HG03378 (cell line): Measurements from ENCODE around the gene PGF.

Source experiments
- ATAC-seq: cut with Tn5 transposase; IDR thresholded peaks from one replicate; pipeline ENCODE4 v1.9.1; 2021; ENCODE audit warnings: mild to moderate bottlenecking, moderate library complexity; ENCODE audit not compliant: unreplicated experiment

Gene PGF

DNA sequence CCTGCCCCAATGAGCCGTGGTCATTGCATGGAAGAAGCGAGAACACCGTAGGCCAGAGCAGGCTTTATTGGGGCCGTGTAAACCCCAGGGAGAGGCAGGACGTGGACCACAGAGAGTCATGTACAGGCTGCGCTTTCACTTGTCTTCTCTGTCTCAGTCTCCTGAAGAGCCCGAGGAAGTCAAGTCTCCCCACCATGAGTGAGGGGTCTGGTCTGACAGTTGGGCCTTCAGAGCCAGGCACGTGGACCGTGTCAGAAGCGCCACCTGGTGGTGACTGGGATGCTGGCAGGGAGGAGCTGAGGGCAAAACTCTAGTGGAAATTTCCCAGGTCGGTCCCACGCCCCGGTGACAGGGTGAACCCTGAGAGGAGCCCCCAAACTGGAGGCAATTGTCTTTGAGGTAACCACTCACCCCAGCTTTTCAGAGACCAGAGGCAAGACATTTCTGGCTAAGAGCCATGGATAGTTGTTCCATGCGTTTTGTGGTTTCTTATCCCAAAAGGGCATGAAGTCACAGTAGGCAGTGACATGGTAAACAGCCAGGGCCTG is 49.7 kb downstream of the PGF start:
- ATAC-seq: no peak

DNA sequence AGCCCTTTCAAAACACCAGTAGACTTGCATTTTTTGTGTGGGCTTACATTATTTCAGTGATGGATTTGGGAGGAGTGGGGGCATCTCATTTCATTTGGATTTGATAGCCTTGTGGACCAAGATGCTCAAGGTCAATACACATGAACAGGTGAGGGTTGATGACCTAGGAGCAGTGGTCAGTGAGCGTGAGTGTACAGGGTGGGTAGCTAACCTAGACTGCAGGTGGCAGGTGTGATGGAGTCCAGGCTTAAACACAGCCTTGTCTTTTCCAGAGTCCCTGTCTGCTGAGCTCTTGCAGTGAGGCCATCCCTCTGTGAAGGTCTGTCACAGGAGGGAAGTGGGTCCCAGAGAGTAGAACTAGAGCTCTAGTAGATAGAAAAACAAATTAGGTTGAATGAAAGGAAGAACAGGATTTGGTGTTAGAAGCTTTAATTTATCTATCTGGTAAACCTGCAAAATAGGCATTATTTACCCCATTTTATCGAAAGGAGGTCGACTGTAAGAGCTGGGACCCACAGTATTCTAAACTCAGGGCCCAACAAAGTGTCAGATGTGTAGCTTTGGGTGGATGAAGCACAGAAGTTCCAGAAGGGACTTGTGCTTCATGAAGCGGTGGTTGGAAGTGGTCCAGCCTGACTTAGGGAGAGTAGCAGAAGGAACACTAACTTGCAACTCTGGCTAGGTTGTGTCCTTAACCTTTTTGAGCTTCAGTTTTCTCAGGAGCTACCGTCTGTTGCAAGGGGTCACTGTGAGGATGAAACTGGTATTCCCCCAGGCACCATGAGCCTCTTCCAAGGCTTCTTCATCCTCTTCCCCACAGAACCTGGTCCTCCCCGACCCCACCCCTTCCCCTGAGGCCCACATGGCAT is 50.5 kb downstream of the PGF start:
- ATAC-seq: no peak

DNA sequence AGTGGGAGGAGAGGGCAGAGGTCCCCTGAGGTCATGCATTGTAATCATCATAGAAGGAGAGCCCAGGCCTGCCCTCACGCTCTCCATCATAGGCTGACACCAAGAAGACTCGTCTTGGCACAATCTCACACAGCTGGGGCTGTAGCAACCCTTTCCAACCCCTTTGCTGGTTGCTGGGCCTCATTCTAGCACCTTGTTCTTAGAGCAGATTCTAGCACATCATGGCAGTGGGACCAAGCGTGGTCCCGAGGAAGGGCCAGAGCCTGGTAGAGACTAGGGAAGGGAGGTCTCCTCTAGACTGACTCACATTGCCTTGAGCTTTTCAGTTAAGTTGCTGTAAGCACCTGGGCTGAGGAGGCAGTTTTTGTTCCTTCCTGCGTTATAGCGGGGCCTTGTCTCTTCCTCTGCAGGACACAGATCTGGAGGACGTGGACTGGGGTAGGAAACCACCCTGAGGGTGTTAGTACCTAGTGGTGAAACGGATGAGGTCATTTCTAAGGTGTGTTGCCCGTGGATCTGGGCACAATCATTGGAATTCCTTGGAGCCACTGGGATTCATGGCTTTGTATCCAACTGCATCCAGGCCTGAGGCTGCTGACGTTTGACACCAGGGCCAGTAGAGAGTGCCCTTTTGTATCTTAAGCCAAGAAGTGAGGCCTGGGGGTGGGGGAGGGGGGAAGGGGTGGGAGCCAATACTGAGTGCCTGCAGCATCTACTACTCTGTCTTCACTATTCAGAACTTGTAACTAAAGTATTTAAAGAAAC is 52.3 kb downstream of the PGF start:
- no peak for ATAC-seq

DNA sequence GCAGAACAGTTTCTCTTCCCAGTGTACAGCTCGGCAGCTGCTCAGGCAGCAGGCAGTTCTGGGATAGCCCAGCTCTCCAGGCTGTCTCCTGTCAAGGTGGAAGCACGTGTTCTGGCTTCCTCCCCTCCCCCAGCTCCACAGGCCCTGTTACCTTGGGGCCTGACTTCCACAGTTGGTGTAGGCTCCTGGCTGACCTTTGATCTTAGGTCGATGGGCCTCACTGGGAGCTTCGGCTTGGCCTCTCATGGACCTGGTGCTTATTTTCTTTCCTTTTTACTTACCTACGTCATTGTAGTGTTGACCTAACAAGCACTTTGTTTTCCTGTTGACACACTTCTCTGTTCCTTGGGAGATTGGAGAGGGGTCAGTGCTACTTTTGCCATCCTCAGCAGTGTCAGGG is 56.7 kb downstream of the PGF start:
- no peak for ATAC-seq

DNA sequence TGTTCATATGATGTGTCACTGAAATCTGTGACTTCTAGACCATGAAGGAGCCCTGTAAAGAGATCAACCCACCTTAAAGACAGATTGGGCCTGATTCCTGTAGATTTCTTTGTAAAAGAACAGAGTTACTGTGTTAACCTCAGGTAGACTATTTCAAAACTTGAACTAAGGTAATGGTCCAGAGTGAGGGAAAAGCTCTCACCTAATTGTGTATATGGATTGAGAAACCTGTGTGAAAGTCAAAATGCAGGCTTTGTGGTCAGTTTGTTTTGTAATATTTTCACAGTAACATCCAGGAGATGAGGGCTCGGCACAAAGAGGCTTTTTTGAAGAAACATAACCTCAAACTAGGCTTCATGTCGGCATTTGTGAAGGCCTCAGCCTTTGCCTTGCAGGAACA is 57.3 kb downstream of the PGF start:
- no peak for ATAC-seq

DNA sequence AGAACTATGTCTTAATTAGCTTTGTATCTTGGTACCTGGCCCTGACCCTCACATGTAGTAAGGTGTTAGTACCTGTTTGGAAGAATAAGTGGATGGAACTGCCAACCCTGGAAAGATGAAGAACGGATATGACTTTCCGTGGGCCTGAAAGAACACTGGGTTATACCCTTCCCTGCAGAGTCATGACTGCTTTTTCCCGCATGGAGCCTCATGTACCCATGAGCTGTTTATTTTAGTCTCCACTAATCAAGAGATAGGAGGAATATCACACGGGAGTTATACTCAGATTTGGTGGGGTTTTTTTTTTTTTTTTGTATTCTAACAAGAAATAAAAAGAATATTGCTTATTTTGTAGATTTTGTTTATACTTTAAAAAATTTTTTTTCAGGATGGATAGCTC is 57.8 kb downstream of the PGF start:
- ATAC-seq: no peak

DNA sequence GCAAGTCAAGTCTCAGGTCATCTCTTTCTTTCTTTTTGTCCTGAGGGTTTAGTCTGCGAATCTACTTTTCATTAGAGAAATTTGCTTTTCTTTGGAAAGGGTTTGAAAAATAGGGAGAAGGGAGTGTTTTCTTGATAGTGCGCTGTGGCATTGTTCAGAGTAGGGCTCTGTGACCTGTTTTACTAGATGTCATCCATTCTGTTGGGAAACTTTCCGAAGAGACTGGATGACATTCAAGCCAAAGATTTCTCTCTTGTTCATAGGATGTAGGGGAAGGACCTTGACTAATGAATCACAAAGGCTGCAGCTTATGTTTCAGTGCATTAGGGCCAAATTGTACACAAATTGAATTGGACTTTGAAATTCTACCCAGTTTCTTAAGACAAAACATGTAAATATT is 59.0 kb downstream of the PGF start:
- ATAC-seq: no peak

DNA sequence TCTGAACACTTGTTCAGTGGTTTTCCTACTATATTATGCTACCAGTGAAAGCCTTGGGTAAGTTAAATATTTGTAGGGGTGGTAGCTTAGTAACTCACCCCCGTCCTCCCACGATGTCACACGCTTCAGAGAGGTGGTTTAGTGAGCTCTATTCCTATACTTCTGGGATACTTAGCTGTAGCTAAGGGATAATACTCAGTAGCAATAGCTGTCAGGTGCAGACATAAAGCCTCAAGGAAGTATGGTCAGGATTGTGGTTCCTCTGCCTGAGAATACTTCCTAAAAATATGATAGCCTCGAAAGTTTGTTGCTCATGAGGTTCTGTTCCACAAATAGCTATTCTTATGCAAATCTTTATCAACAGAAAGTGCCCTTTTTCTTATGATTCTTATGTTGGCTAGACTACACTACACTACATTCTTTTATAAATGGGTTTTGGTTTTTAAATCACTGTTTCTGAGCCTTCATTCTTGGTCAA is 61.7 kb downstream of the PGF start:
- peak; percentile 51 for ATAC-seq

DNA sequence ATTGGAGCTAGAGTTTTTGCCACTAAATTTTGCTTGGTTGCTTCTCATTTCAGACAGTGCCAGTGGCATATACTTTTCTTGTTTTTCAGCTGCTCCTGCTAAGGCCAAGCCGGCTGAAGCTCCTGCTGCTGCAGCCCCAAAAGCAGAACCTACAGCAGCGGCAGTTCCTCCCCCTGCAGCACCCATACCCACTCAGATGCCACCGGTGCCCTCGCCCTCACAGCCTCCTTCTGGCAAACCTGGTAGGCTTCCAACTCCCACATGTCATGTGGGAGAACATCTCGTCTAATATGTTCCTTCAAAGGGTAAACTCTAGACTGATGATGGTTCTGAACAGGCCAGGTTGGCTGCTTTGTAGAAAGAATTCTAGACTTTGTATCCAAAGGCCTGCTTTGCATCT is 62.7 kb downstream of the PGF start:
- ATAC-seq: no peak

DNA sequence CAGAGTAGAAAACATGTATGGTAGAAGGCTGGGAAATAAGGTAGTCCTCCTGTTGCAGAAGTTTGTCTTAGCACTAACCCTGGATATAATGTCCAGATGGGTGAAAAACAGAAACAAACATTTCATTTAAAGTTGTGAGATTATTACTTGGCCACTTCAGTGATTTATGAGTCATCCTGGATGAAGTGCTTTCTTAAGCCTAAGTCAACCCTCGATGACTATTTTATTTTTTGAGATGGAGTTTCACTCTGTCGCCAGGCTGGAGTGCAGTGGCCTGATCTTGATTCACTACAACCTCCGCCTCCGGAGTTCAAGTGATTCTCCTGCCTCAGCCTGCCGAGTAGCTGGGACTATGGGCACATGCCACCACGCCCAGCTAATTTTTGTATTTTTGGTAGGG is 63.5 kb downstream of the PGF start:
- no peak for ATAC-seq
